HG03565 (cell line): ENCODE data around the gene FABP1.

Experiments used
- ATAC-seq: cut with Tn5 transposase; IDR thresholded peaks from one replicate; pipeline ENCODE4 v1.9.1; 2021; ENCODE audit warnings: mild to moderate bottlenecking, moderate library complexity; ENCODE audit not compliant: unreplicated experiment

Gene FABP1

GRCh38 chr2:88139203-88139702 is 11.4 kb upstream of the FABP1 start:
- ATAC-seq = no peak

- ATAC-seq = no peak
Measured at GRCh38 chr2:88137833-88138232, 10.0 kb upstream of the FABP1 start.

- ATAC-seq = no peak
Measured at GRCh38 chr2:88136817-88137216, 9.0 kb upstream of the FABP1 start.

GRCh38 chr2:88133875-88134274 is 6.0 kb upstream of the FABP1 start:
- ATAC-seq = no peak

DNA sequence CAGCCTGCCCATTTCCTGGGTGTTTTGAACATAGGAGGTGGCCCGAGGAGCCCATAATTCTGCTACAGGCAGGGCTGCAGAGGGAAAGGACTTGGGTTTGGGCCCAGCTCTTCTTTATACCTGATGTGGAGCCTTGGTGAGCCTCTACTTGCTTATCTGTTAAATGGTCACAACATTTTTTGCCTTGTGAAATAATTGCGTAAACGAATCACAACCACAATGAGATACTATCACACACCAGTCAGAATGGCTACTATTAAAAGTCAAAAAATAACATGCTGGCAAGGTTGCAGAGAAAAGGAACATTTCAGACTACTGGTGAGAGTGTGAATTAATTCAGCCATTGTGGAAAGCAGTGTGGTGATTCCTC is 4.1 kb upstream of the FABP1 start:
- ATAC-seq = no peak

- no peak for ATAC-seq
Measured at GRCh38 chr2:88131201-88131998, 3.5 kb upstream of the FABP1 start.

DNA sequence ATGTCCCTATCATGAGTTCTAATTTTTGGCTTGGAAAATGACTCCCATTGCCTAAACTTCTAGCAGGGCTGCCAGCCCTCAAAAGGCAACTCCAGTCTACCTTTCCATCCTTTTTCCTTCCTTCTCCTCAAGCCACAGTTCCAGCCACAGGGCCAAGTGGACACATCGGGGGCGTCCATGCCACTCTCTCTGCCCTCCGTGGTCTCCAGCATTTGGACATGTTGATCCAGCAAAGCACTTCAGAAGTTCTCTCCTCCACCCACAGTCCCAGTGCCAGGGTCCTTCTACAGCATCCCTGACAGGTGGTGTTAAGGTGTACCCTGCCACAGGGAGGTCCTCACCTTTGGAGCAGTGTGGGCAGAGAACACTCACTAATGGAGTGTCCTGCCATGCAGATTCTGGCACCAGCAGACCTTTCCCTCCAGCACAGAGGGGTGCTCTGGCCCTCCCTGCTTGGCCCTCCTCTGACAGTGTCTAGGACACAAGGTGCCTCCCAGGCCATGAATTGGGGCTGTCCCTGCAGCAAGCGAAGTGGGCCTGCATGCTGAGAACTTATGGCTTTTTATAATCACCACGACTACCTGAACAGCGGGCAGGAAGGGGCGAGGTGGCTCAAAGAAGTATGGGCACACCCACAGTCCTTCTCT is 1.6 kb upstream of the FABP1 start:
- no peak for ATAC-seq

- ATAC-seq = no peak
Measured at GRCh38 chr2:88128654-88129312, 921 bp upstream of the FABP1 start.

DNA sequence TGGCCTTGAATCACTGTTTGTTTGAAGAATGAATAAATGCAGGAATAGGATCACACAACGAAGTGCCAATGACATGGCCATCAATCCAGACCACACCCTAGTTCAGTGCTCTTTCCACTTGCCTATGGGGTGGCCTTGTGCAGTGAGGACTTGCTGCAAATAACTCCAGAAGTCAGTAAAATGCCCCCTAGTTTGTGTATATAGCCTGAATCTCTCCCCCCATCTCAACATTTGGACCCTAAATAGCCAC is 299 bp downstream of the FABP1 start:
- no peak for ATAC-seq

GRCh38 chr2:88126772-88127637 is 857 bp downstream of the FABP1 start:
- ATAC-seq = no peak

- ATAC-seq = no peak
Measured at GRCh38 chr2:88125924-88126771, 1.7 kb downstream of the FABP1 start.

DNA sequence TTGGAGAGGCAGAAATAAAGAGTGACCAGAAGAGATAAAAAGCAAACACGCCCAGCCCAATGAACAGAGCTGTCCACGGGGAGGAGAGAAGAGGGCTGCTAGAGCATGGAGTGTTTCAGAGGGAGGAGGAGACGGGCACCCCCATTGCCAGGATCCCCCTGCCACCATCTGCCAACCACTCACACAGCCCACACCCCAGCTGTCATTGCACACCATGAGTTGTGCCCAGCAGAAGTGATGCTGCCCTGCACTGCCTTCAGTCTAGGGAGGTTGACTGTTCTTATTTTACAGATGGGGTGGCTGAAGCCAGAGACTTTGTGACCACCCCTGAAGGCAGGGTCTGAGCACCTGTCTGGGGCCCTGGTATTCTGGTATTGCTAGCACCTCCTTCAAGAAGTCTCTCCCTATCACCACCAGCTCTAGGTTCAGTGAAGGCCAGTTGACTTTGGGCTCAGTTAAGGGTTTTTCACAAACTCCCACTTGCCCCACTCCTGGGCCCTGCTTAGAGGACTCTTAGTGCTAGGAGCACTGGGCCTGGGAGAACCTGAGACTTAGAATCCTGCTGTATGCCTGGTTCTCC is 2.4 kb downstream of the FABP1 start:
- no peak for ATAC-seq

DNA sequence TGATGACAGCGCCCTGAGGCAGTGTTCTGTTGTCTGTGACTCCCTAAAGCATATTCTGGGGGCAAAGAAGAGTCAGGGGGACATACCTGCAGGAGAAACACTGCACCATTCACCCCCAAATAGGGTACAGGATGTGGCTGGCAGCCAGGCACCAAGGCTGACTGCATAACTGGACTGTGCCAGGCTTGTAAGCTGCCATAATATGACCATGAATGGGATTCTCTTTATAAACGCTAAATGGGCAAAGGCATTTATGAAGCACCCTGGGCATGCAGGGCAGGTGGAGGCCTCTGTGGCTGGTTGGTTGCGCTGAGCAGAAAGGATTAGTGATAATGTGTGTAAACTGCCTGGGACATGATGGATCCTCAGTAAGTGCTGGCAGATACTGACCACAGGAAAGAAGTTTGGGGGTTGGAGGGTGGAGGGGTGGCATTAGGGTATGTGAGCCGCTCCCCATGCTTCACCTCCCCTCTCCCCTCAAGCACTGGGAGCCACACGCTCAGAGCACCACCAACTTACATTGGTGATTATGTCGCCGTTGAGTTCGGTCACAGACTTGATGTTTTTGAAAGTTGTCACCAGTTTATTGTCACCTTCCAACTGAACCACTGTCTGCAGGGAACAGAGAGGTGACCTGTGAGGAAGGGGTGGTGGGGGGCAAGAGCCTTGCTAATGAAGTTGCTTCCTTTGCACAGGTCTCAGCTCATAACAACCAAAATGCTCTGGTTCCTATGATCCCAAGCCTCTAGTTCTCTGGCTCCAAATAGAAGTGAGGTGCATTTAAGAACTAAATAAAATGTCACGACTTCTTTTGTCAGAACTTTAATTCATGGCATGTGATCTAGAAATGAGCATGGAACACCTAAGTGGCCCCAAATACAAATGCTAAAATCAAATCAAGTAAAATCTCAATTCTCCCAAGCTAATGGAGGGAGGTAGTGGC is 3.6 kb downstream of the FABP1 start:
- no peak for ATAC-seq

- no peak for ATAC-seq
Measured at GRCh38 chr2:88123164-88123974, 4.5 kb downstream of the FABP1 start.

DNA sequence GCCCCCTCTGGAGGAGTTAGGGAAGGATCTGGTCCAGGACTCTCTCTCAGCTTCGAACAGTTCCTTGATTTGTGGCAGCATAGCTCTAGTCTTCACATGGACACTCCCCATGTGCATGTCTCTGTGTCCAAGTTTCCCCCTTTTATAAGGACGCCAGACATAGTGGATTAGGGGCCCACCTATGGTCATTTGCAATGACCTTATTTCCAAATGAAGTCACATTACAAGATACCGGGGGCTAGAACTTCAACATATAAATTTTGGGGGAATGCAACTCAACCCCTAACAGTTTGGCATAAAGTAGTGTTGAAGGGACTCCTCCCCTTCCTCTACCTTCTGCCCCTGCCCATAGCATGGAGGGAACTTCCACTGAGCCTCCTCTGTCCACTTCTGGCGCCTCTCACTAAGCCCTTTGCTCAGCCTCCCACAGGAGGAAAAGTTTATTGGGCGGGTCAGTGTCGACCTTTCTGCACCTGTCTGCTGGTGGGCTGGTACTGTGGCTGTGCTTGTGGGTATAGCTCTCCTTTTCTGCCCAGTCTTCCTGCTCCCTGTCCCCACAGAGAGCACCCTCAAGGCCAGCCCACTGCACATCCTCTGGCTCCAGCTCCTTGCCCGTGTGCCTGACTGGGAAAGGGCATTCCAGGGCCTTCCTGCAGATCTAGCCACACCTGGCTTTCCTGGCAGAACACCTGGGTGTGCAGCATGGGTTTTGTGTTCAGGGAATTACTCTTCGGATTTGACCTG is 5.5 kb downstream of the FABP1 start:
- no peak for ATAC-seq

DNA sequence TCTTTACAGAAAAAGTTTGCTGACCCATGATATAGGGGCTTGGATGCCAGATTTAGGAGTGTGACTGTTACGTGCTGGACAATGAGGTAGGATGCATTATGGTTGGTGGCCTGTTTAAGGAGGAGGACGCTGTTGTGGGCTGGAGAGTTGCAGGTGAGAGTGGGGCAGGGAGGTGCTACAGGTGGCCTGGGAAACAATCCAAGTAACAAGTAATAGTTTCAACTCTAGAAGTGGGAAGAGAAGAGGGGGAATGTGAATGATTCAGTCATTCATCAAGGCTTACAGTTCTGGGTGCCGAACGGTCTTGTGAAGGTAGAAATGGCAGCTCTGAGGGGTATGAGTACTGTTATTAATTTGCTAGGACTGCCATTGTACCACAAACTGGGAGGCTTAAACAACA is 6.2 kb downstream of the FABP1 start:
- ATAC-seq = no peak

DNA sequence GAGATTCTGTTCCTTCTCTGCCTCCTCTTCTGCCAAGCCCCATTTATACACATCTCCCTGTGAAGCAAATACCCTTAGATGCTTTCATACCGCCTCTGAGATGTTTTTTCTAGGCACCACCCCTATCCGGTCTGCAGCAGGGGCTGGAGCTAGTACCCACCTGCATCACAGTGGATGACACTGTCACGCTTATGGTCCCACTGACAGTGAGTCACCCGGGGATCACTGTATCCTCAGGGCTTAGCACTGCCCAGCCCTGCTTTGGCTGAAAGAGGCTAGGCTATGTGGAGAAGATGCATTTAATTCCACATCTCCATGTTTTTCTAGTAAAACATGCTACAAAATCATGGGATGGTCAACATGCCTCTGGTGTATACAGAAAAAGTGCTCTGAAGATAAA is 9.9 kb downstream of the FABP1 start:
- no peak for ATAC-seq
